NCI-H748 (cell line): ENCODE results near the gene IVD.
A peak's percentile ranks its signal among the peaks of the same experiment; 100 is the strongest.

Experiments
- DNase-seq: peaks from one replicate; lab custom pipeline; 2025; ENCODE audit not compliant: unreplicated experiment; lab: John Stamatoyannopoulos, UW

IVD gene

GRCh38 chr15:40413036-40413435 lies 7.4 kb downstream of the IVD start:
- no peak for DNase-seq

DNA sequence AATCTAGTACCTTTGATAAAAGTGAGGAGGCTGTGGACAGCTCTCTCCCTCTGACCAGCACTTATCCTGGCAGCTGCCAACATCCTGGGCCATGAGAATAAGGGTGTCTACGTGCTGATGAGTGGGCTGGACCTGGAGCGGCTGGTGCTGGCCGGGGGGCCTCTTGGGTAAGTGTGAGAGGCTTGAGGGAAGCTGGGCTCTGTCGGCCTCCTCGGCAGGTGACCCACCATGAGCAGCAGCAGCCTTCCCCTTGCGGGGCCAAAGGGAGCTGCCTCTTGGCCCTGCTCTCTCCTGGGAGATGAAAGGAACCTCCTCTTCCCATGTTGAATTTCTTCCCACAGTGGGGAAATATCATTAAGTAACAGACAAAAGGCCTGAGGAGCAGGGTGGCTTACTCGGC lies 9.2 kb downstream of the IVD start:
- DNase-seq = no peak

DNA sequence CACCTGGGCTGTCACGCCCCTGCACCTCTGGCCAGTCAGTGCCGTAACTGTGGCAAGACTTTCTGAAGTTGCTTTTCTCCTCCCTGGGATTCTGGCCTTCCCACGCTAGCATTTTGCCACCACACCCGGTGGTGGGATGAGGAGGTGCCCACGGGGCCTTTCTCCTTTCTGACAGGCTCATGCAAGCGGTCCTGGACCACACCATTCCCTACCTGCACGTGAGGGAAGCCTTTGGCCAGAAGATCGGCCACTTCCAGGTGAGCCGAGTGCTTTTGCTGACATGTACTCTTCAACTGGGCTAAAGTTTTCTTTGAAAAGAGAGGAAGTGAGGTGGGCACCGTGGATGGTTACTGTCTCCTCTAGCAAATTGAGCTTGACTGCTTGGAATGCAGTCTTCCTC lies 9.6 kb downstream of the IVD start:
- DNase-seq = no peak

DNA sequence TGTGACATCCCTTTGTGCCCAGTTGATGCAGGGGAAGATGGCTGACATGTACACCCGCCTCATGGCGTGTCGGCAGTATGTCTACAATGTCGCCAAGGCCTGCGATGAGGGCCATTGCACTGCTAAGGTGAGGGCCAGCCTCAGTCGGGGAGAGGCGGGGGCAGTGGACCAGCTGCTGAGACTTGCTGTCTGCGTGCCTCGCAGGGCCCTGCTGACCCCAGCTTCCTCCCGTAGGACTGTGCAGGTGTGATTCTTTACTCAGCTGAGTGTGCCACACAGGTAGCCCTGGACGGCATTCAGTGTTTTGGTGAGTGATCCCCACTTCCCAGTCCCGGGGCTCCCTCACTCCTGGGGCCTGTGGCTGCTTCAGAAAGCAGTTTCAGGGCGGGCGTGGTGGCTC lies 10.5 kb downstream of the IVD start:
- DNase-seq = no peak

GRCh38 chr15:40418126-40418525 lies 12.5 kb downstream of the IVD start:
- no peak for DNase-seq

- no peak for DNase-seq
Measured at GRCh38 chr15:40420071-40420713, 14.6 kb downstream of the IVD start.

GRCh38 chr15:40420793-40421192 lies 15.2 kb downstream of the IVD start:
- DNase-seq = peak; percentile 11

DNA sequence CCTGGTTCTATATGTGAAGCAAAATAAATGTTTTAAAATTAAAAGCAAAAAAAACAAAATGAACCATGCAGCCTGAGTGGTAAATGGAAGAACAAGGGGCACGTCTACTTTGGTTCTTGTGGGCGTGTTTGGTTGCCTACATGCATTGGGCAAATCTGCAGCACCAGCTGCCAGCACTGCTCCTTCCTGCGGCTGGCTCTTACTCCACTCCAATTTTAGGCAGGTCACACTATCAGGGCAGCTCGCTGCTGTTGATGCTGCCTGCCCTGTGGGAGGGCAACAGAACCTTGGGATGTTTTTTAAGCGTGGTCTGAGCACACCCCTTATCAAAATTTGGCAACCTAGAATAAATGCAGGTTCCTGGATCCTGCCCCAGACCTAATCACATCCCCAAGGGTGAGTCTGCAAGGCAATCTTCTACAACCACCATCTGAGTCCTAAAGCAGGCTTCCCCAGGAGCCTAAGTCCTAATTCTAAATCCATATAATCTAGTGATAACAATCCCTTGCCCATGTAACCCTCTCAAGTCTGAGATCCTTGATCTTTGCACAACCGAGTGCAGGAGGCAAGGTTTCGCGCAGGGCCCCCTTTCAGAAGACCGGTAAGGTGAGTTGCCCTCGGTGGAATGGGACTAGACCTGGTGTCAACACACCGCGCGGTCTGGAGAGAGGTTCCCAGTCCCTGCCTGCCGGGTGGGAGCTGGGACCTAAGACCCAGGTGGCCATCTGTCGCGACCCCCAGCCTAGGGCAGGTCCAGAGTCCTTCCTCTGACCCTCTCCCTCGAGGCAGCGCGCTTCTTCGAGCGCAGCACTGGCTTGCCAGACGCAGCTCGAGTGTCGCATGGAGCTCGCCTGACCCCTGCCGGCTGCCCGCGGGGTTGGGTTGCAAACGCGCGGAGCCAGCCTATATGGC lies 15.9 kb downstream of the IVD start:
- DNase-seq = peak; percentile 57

DNA sequence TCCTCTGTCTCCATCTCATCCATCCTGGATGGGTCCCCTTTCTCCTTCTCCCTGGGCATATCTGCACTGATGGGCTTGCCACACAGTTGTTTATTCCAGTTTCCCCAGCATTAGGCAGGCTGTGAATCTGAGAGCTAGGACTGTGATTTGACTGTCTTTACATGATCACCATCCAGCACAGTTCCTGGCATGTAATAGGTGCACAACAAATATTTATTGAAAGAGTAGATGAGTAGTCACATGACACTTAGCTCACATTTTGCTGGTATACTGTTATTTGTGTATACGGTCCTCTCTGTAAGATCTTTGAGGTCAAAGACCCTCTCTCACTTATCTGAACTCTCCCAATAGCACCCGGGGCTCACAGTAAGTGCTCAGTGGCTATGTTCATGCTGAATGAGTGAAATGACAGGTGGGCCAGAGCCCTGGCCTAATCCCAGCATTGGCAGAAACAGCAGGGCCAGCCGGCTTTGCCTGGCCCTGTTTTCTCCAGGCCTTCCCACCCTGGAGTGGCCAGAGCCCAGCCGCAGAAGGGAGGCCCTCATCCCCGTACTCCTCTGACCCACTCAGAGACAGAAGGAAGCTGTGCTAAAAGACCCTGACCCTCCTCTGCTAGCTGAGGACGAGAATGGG lies 19.0 kb downstream of the IVD start:
- DNase-seq = no peak

GRCh38 chr15:40425681-40426080 lies 20.1 kb downstream of the IVD start:
- DNase-seq = no peak

DNA sequence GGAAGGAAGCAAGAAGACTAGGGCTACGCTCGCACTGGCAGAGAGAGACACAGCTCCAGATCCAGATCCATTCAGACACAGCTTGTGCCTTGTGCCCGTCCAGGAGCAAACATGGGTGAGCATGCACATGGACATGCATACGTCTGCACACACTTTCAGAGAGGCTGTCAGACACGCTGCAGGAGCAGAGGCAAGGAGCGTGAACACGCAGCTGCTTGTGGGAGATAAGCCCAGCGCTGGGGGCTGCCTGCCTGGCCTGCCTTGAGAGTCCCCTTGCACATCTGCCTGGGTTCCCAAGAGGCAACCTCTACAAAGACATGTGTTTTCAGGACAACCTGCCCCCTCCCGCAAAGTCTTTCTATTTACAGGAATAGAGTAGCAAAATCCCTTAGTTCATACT lies 21.6 kb downstream of the IVD start:
- DNase-seq = no peak

DNA sequence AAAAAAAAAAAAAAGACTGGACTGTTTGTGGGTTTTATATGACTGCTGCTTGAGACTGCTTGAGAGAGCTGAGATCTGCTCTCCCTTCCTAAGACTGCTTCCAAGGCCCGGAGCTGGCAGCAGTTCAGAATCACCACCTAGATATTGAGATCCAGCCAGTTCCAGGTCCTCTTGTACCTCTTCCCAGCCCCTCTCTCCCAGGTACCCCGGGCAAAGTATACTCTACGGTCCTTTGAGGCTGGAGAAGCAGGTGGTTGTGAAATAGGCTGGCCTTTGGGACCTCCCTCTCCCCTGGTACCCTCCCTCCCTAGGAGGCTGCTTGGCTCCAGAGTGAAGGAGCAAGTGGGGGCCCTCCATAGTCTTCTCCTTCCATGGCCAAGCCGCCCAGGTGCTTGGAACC lies 22.6 kb downstream of the IVD start:
- DNase-seq = no peak

GRCh38 chr15:40429068-40429710 lies 23.6 kb downstream of the IVD start:
- DNase-seq = no peak

- DNase-seq = no peak
Measured at GRCh38 chr15:40430271-40430805, 24.7 kb downstream of the IVD start.

- DNase-seq = no peak
Measured at GRCh38 chr15:40435023-40435709, 29.6 kb downstream of the IVD start.

GRCh38 chr15:40435710-40436089 lies 30.1 kb downstream of the IVD start:
- DNase-seq = no peak

DNA sequence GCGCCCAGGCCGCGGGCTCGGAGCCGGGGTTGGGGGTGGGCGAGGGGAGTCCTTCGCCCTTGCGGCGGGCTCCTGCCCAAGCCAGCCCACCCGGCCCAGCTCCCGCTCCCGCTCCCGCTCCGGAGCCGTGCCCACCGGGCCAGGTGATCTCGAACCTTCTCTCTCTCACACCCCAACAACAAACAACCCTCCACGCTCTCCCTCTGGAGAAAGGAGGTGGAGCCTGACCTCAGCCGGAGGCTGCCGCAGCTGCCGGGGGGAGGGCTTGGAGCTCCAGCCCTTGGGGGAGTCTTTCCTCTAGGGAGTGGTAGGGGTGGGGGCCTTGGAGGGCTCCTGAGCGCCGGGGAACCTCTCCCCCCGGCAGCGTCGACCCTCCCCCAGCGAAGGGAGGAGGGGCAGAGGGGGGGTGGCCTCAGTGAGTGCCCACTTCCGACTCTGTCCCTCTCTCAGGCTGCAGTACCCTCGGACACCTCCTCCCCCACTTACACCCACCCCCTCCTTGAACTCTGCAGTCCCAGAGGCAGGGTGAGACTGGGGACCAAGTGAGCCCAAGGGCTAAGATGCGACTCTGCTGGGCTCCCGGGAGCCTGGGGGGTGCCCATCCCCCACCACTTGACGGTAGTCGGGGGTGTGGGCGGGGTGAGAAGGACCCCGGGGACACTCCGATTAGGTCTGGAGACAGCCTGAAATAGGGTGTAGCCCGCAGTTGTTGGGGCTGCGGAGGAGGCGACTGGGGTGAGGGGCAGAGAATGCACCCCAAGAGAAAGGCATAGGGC lies 30.7 kb downstream of the IVD start:
- DNase-seq = peak; percentile 42

DNA sequence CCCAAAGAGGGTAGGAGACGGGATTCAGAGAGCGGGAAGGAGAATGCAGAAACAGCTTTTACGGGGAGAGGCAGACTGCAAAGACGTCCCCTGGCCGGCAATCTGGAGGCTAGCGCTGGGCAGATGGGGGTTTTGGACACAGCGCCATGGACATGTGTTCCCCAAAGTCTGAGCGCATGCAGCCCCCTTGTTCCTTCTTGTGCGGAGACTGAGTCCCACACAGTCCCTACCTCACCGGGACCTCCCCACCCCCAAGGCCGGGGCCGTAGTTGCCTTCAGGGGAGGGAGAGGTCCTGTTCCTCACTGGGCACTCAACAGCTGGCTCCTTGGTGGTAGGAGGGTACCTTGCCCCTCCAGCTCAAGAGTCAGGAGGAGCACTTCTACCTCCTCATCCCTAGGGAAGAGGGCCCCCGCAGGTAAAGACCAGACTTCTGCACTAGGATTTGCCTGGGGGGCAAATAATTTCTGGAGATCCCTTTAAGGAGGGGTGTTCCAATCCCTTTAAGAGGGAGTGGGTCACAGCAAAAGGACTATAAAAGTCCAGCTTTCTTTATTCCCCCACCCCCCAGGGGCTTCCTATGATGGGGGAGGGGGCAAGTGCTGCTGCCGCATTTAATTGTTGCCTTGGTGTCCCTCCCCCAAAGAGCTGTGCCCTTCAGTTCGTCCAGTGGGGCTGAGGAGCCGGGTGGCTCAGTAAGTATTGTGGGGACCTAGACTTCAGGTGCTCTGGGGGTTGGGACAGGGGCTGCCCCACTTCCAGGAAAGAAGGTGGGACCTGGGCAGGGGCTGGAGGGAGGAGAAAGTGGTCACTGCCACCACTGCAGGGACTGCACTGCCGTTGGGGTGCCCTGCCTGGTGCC lies 31.5 kb downstream of the IVD start:
- no peak for DNase-seq
